HG02938 (cell line): ENCODE data around the gene TRIM29.

Experiments used
- ATAC-seq: cut with Tn5 transposase; IDR thresholded peaks from one replicate; pipeline ENCODE4 v1.9.1; 2021; ENCODE audit warnings: mild to moderate bottlenecking, moderate library complexity; ENCODE audit not compliant: unreplicated experiment

TRIM29 gene

GRCh38 chr11:120141113-120141767 lies 3.3 kb upstream of the TRIM29 start:
- ATAC-seq = no peak

GRCh38 chr11:120139316-120140069 lies 1.6 kb upstream of the TRIM29 start:
- ATAC-seq = no peak

GRCh38 chr11:120137187-120137610 lies 714 bp downstream of the TRIM29 start:
- ATAC-seq = no peak

GRCh38 chr11:120136356-120136755 lies 1.6 kb downstream of the TRIM29 start:
- no peak for ATAC-seq

GRCh38 chr11:120135838-120136237 lies 2.1 kb downstream of the TRIM29 start:
- no peak for ATAC-seq

- ATAC-seq = no peak
Observed at GRCh38 chr11:120134931-120135228, 3.0 kb downstream of the TRIM29 start.

GRCh38 chr11:120134106-120134930 lies 3.6 kb downstream of the TRIM29 start:
- ATAC-seq = no peak

GRCh38 chr11:120133216-120134105 lies 4.5 kb downstream of the TRIM29 start:
- no peak for ATAC-seq

GRCh38 chr11:120132645-120133185 lies 5.2 kb downstream of the TRIM29 start:
- no peak for ATAC-seq

- ATAC-seq = no peak
Observed at GRCh38 chr11:120131941-120132644, 5.8 kb downstream of the TRIM29 start.

- ATAC-seq = no peak
Observed at GRCh38 chr11:120130991-120131760, 6.7 kb downstream of the TRIM29 start.

GRCh38 chr11:120130176-120130980 lies 7.5 kb downstream of the TRIM29 start:
- no peak for ATAC-seq

GRCh38 chr11:120129570-120129969 lies 8.3 kb downstream of the TRIM29 start:
- ATAC-seq = no peak

GRCh38 chr11:120128392-120129119 lies 9.4 kb downstream of the TRIM29 start:
- ATAC-seq = no peak

GRCh38 chr11:120127236-120127635 lies 10.7 kb downstream of the TRIM29 start:
- no peak for ATAC-seq

- ATAC-seq = no peak
Observed at GRCh38 chr11:120126620-120127019, 11.3 kb downstream of the TRIM29 start.

- no peak for ATAC-seq
Observed at GRCh38 chr11:120125509-120125908, 12.4 kb downstream of the TRIM29 start.

GRCh38 chr11:120125024-120125423 lies 12.9 kb downstream of the TRIM29 start:
- ATAC-seq = no peak
